ENCODE data around the gene SLC5A2.

DNA sequence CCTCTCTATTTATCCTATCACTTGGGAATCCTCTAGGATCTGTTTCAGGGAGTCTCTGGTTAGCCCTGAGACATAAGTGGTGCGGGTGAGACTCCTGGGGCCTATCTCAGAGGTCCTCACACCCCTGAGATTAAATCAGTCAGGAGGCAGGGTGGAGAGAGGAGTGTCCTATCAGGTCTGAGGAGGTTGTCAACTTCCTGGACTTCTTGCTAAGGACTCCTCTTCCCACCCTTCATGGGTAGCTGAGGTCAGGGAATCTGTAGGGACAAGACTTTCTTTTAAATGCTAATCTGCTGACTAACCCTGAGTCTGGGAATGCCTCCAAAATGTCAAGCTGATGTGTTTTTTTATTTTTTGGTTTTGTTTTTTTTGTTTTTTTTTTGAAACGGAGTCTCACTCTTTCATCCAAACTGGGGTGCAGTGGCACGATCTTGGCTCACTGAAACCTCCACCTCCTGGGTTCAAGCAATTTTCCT, 30.3 kb upstream of the SLC5A2 start:
- TF ChIP-seq ZNF274 (IDR thresholded peaks at IDR 0.05; ENCODE audit: low read depth, low read length): no peak
- TF ChIP-seq YY1 (IDR thresholded peaks at IDR 0.05; ENCODE audit: insufficient read depth, insufficient read length): no peak
